Gastroesophageal sphincter (tissue), 4 donors: ENCODE results near the gene GDF7. TPM values are rescaled to one million over a fixed set of nuclear protein-coding genes. Genes with fewer than 3 reads are reported as not detected.
"Not testable (repeated sequence)": the region's sequence is repeated elsewhere in the genome, so short reads cannot be mapped to it uniquely, and the experiment has no call there.

Experiments
- ATAC-seq: fragments of 150-250 bp; one replicate; pipeline ENCODE4 v1.9.1; 2016; ENCODE audit warnings: mild to moderate bottlenecking, moderate library complexity
- H3K27ac ChIP-seq, 4 donors: fragments of 200-600 bp; sonication (generic) in 3 of 4; 1 replicate in 3 of 4; 2 replicates in 1 of 4; pipeline ENCODE4 v1.5.1; 2016 to 2019
- H3K27me3 ChIP-seq: fragments of 200-600 bp; sonication (generic); one replicate; pipeline ENCODE4 v1.5.1; 2019
- H3K36me3 ChIP-seq, 2 donors: fragments of 200-600 bp; sonication (generic); one replicate each; pipeline ENCODE4 v1.5.1; 2019; ENCODE audit warnings: control low read depth in 1 of 2
- H3K4me1 ChIP-seq, 3 donors: fragments of 200-600 bp; sonication (generic); 1 replicate in 2 of 3; 2 replicates in 1 of 3; pipeline ENCODE4 v1.5.1; 2016 to 2019; ENCODE audit warnings: control low read depth in 2 of 3
- H3K4me3 ChIP-seq, 2 donors: fragments of 200-600 bp; sonication (generic); one replicate each; pipeline ENCODE4 v1.5.1; 2019; ENCODE audit warnings: mild to moderate bottlenecking in 1 of 2, moderate library complexity in 1 of 2
- H3K9me3 ChIP-seq, 3 donors: fragments of 200-600 bp; sonication (generic); one replicate each; pipeline ENCODE4 v1.5.1; 2017 to 2019; ENCODE audit warnings: control low read depth in 2 of 3
- CTCF ChIP-seq, 4 experiments: fragments of 200-600 bp in 2 of 4; fragments of 450-650 bp in 2 of 4; sonication (generic) in 1 of 4; IDR thresholded peaks; one replicate each; pipeline ENCODE4 v1.5.1; 2017 to 2019; ENCODE audit warnings: antibody characterized with exemption in 4 of 4, mild to moderate bottlenecking in 2 of 4, moderate library complexity in 2 of 4
- EP300 ChIP-seq: sonication (generic); formaldehyde crosslinking; IDR thresholded peaks from one replicate; pipeline ENCODE4 v1.6.1; 2017; ENCODE audit warnings: antibody characterized with exemption, mild to moderate bottlenecking
- POLR2A ChIP-seq, 2 donors: fragments of 450-650 bp; IDR thresholded peaks; one replicate each; pipeline ENCODE4 v1.6.1; 2017; ENCODE audit warnings: antibody characterized with exemption in 2 of 2, mild to moderate bottlenecking in 2 of 2, moderate library complexity in 1 of 2
- POLR2AphosphoS5 ChIP-seq: sonication (generic); formaldehyde crosslinking; IDR thresholded peaks from one replicate; pipeline ENCODE4 v1.6.1; 2017; ENCODE audit warnings: antibody characterized with exemption
- WGBS, 2 donors: methylation state at CpG; one replicate each; pipeline ENCODE4 v1.1.5; 2018; ENCODE audit warnings: low coverage in 1 of 2; 5-methylcytosine and 5-hydroxymethylcytosine counted together
- total RNA-seq, 4 donors: library from RNA; depleted of rRNA; stranded (reverse); fragments of >200 nt; gene quantifications; one replicate each; pipeline ENCODE4 v1.1.0, GENCODE V29; 2016

The GDF7 gene
- total RNA-seq, 4 donors from 2014 or later: 1.2 to 19.9 (median 15.3) TPM

DNA sequence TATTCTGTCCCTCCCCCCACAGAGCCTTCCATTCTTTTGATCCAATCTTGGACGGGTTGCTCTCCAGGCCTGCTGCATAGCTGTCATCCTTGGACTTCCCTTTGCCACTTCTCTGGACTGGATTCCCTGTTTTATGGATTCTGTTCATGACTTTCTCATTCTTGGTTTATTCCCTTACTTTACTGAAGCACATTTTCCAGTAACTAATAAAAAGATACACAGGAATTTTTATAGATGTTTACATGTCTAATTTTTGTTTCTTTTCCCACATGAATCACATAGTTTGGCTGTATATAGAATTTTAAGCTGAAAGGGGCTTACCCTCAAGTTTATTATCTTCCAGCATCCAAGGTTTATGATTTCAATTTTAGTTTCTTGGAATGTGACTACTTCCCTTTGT is 37.9 kb downstream of the GDF7 start:
- no peaks in the 10 kb centered on the region for H3K27me3 ChIP-seq

GRCh38 chr2:20706217-20706616 is 39.3 kb downstream of the GDF7 start:
- Histone ChIP-seq H3K36me3 (no peaks in the 10 kb centered on the region), H3K27ac (no peak overlapping the region), H3K27me3 (no peaks in the 10 kb centered on the region), H3K4me3 (no peak overlapping the region), H3K9me3 (no peaks in the 10 kb centered on the region), H3K4me1 (no peaks in the 10 kb centered on the region)
- ATAC-seq: no peak
- TF ChIP-seq CTCF (IDR thresholded peaks at IDR 0.05) (no peak), POLR2AphosphoS5 (no peak), EP300 (no peak), POLR2A (IDR thresholded peaks at IDR 0.05) (no peak)
- WGBS, 2 donors: 100% methylated on average over 2 of the region's 2 CpGs

More for the DNA sequence above, 37.9 kb downstream of the GDF7 start:
- no peak overlapping the region for H3K27ac ChIP-seq
- H3K36me3 ChIP-seq: peaks cover 0 to 5% of the 10 kb centered on the region in 2 donors
- no peaks in the 10 kb centered on the region for H3K9me3 ChIP-seq
- WGBS, 2 donors: 61 to 63% methylated on average over 1 of the region's 1 CpG
- no peak for ATAC-seq
- H3K4me1 ChIP-seq: peaks cover 0 to 2% (median 0%) of the 10 kb centered on the region in 3 donors
- TF ChIP-seq CTCF (IDR thresholded peaks at IDR 0.05): no peak
- TF ChIP-seq EP300: no peak
- TF ChIP-seq POLR2A (IDR thresholded peaks at IDR 0.05): no peak
- TF ChIP-seq POLR2AphosphoS5: no peak
- H3K4me3 ChIP-seq: no peak overlapping the region

DNA sequence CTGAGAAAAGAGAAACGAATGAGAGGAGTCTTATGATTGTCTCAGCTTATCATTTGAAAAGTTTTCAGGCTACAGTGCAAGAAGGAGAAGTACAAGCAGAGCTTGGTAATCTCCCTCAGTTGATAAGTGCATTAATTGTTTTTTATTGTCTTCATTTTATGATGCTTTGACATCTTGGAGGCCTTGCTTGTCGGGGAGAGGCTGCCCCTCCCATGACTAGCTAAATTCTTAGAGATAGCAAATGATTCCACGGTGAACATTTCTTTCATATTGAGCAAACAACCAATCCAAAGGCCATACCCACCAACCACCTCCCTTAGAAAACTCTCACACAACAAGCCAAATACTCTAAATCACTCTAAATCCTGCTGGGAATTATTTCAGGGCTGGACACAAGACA is 39.8 kb downstream of the GDF7 start:
- Histone ChIP-seq H3K27ac (no peak overlapping the region), H3K4me1 (no peaks in the 10 kb centered on the region), H3K27me3 (no peaks in the 10 kb centered on the region), H3K4me3 (no peak overlapping the region), H3K36me3 (peaks cover 0 to 2% of the 10 kb centered on the region in 2 donors), H3K9me3 (no peaks in the 10 kb centered on the region)
- 92 to 100% methylated on average over 3 of the region's 3 CpGs for WGBS, 2 donors
- no peak for ATAC-seq
- TF ChIP-seq EP300 (no peak), POLR2A (IDR thresholded peaks at IDR 0.05) (no peak), POLR2AphosphoS5 (no peak), CTCF (IDR thresholded peaks at IDR 0.05) (no peak)

DNA sequence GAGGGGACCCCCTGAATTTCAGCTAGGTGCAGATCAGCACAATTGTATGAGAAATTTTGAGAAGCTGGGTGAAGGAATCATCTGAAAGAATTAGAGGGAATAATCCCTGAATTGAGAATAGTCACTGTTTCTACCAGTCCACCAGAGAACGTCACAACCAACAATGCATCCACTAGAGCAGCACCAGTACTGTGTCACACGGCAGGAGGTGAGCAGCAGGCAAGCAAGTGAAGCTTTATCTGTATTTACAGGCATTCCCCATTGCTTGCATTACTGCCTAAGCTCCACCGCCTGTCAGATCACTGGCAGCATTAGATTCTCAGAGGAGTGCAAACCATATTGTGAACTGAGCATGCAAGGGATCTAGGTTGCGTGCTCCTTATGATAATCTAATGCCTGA is 40.7 kb downstream of the GDF7 start:
- no peaks in the 10 kb centered on the region for H3K9me3 ChIP-seq
- no peak overlapping the region for H3K4me3 ChIP-seq
- H3K27ac ChIP-seq: no peak overlapping the region
- WGBS, 2 donors: 90 to 100% methylated on average over 1 to 4 of the region's 4 CpGs
- H3K36me3 ChIP-seq: peaks cover 0 to 5% of the 10 kb centered on the region in 2 donors
- no peak for ATAC-seq
- H3K4me1 ChIP-seq: no peaks in the 10 kb centered on the region
- TF ChIP-seq EP300 (no peak), POLR2A (IDR thresholded peaks at IDR 0.05) (no peak), POLR2AphosphoS5 (no peak), CTCF (IDR thresholded peaks at IDR 0.05) (no peak)
- H3K27me3 ChIP-seq: no peaks in the 10 kb centered on the region

DNA sequence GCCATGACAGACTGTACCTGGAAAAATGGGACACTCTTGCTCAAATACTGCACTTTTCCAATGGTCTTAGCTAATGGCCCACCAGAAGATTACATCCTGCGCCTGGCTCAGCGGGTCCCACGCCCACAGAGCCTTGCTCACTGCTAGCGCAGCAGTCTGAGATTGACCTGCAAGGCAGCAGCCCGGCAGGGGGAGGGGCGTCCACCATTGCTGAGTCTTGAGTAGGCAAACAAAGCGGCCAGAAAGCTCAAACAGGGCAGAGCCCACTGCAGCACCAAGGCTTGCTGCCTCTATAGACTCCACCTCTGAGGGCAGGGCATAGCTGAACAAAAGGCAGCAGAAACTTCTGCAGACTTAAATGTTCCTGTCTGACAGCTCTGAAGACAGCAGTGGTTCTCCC is 44.7 kb downstream of the GDF7 start:
- not testable (repeated sequence) for H3K27me3 ChIP-seq, H3K36me3 ChIP-seq, ATAC-seq, H3K4me1 ChIP-seq, H3K4me3 ChIP-seq, H3K27ac ChIP-seq, H3K9me3 ChIP-seq
- 100% methylated on average over 1 of the region's 7 CpGs; no CpG with 5 or more reads in 1 of the 2 donors for WGBS, 2 donors

DNA sequence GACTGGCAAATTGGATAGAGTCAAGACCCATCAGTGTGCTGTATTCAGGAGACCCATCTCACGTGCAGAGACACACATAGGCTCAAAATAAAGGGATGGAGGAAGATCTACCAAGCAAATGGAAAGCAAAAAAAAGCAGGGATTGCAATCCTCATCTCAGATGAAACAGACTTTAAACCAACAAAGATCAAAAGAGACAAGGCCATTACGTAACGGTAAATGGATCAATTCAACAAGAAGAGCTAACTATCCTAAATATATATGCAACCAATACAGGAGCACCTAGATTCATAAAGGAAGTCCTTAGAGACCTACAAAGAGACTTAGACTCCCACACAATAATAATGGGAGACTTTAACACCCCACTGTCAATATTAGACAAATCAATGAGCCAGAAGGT is 46.6 kb downstream of the GDF7 start:
- peaks cover 0 to 11% (median 0%) of the 10 kb centered on the region in 3 donors for H3K9me3 ChIP-seq

DNA sequence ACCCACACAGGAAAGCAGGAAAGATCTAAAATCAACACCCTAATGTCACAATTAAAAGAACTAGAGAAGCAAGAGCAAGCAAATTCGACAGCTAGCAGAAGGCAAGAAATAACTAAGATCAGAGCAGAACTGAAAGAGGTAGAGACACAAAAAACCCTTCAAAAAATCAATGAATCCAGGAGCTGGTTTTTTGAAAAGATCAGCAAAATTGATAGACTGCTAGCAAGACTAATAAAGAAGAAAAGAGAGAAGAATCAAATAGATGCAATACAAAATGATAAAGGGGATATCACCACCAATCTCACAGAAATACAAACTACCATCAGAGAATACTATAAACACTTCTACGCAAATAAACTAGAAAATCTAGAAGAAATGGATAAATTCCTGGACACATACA is 47.5 kb downstream of the GDF7 start:
- ATAC-seq, H3K4me3 ChIP-seq, H3K27ac ChIP-seq, H3K36me3 ChIP-seq, H3K27me3 ChIP-seq, H3K4me1 ChIP-seq: not testable (repeated sequence)
- H3K9me3 ChIP-seq: peaks cover 0 to 11% (median 0%) of the 10 kb centered on the region in 3 donors
- 80 to 91% methylated on average over 1 to 2 of the region's 2 CpGs for WGBS, 2 donors

More for the DNA sequence above, 46.6 kb downstream of the GDF7 start:
- not testable (repeated sequence) for H3K36me3 ChIP-seq, H3K4me1 ChIP-seq, H3K4me3 ChIP-seq, H3K27ac ChIP-seq, ATAC-seq, H3K27me3 ChIP-seq
- 83 to 93% methylated on average over 3 of the region's 3 CpGs for WGBS, 2 donors

- not testable (repeated sequence) for H3K4me1 ChIP-seq, H3K4me3 ChIP-seq, ATAC-seq, H3K36me3 ChIP-seq, H3K27me3 ChIP-seq, H3K27ac ChIP-seq
- 92 to 100% methylated on average over 2 to 3 of the region's 3 CpGs for WGBS, 2 donors
- peaks cover 0 to 16% (median 0%) of the 10 kb centered on the region in 3 donors for H3K9me3 ChIP-seq
Measured at GRCh38 chr2:20716164-20716563, 49.2 kb downstream of the GDF7 start.
